HG02943 (cell line): Measurements from ENCODE around the gene ETS2.

ENCODE experiments used
- ATAC-seq: cut with Tn5 transposase; IDR thresholded peaks from one replicate; pipeline ENCODE4 v1.9.1; 2021; ENCODE audit warnings: mild to moderate bottlenecking, low read depth, moderate library complexity; ENCODE audit not compliant: unreplicated experiment

The ETS2 gene

GRCh38 chr21:38800046-38800758 is 5.5 kb upstream of the ETS2 start:
- ATAC-seq, result no peak

GRCh38 chr21:38800924-38801744 is 4.6 kb upstream of the ETS2 start:
- no peak for ATAC-seq

GRCh38 chr21:38802050-38803026 is 3.4 kb upstream of the ETS2 start:
- ATAC-seq, result no peak

- ATAC-seq, result no peak
Measured at GRCh38 chr21:38803075-38803660, 2.6 kb upstream of the ETS2 start.

- no peak for ATAC-seq
Measured at GRCh38 chr21:38804030-38804788, 1.5 kb upstream of the ETS2 start.

- no peak for ATAC-seq
Measured at GRCh38 chr21:38804789-38805327, 871 bp upstream of the ETS2 start.

GRCh38 chr21:38806153-38806941 is 618 bp downstream of the ETS2 start:
- ATAC-seq, result peak; percentile 25

- ATAC-seq, result no peak
Measured at GRCh38 chr21:38806942-38807284, 1.2 kb downstream of the ETS2 start.

GRCh38 chr21:38807441-38807871 is 1.7 kb downstream of the ETS2 start:
- ATAC-seq, result no peak

GRCh38 chr21:38807986-38808385 is 2.3 kb downstream of the ETS2 start:
- ATAC-seq, result no peak

- ATAC-seq, result no peak
Measured at GRCh38 chr21:38809198-38809878, 3.6 kb downstream of the ETS2 start.

GRCh38 chr21:38810034-38810825 is 4.5 kb downstream of the ETS2 start:
- no peak for ATAC-seq

GRCh38 chr21:38810826-38811164 is 5.1 kb downstream of the ETS2 start:
- ATAC-seq, result no peak

GRCh38 chr21:38811257-38811656 is 5.5 kb downstream of the ETS2 start:
- ATAC-seq, result no peak

GRCh38 chr21:38813143-38813542 is 7.4 kb downstream of the ETS2 start:
- ATAC-seq, result no peak

- no peak for ATAC-seq
Measured at GRCh38 chr21:38813547-38813946, 7.8 kb downstream of the ETS2 start.
